Loucy (cell line): Measurements from ENCODE around the gene LYPD4.

Experiments used
- H2AFZ ChIP-seq: fragments of 200-600 bp; sonication (generic); 2 replicates; pipeline ENCODE4 v1.6.0; 2016; ENCODE audit warnings: antibody characterized with exemption, mild to moderate bottlenecking, low read length, moderate library complexity
- H3F3A ChIP-seq: fragments of 200-600 bp; 2 replicates; pipeline ENCODE4 v1.6.0; 2016; ENCODE audit warnings: antibody characterized with exemption, low read depth, mild to moderate bottlenecking
- H3K27me3 ChIP-seq: fragments of 200-600 bp; sonication (generic); 2 replicates; pipeline ENCODE4 v1.6.1; 2014; ENCODE audit warnings: low read length, mild to moderate bottlenecking; ENCODE audit not compliant: insufficient read depth, poor library complexity, severe bottlenecking
- H3K36me3 ChIP-seq: fragments of 200-600 bp; sonication (generic); 2 replicates; pipeline ENCODE4 v1.6.1; 2016; ENCODE audit warnings: low read length; ENCODE audit not compliant: insufficient read depth
- H3K4me1 ChIP-seq: fragments of 200-600 bp; sonication (generic); 2 replicates; pipeline ENCODE4 v1.5.1; 2014; ENCODE audit warnings: low read length, mild to moderate bottlenecking; ENCODE audit not compliant: insufficient read depth, poor library complexity, severe bottlenecking
- H3K4me2 ChIP-seq: fragments of 200-600 bp; sonication (generic); 2 replicates; pipeline ENCODE4 v1.6.0; 2014; ENCODE audit warnings: antibody characterized with exemption, low read length, low read depth, mild to moderate bottlenecking; ENCODE audit not compliant: poor library complexity, severe bottlenecking
- H3K4me3 ChIP-seq: fragments of 200-600 bp; sonication (generic); 2 replicates; pipeline ENCODE4 v1.5.1; 2014; ENCODE audit warnings: low read length, mild to moderate bottlenecking, mixed read lengths; ENCODE audit not compliant: poor library complexity, severe bottlenecking
- H3K79me2 ChIP-seq: fragments of 200-600 bp; sonication (generic); 2 replicates; pipeline ENCODE4 v1.6.1; 2014; ENCODE audit warnings: low read length; ENCODE audit not compliant: insufficient read depth
- H3K9ac ChIP-seq: fragments of 200-600 bp; sonication (generic); 2 replicates; pipeline ENCODE4 v1.6.0; 2014; ENCODE audit warnings: mild to moderate bottlenecking, low read depth, low read length, moderate library complexity; ENCODE audit not compliant: poor library complexity, severe bottlenecking
- H3K9me2 ChIP-seq: fragments of 200-600 bp; sonication (generic); replicated peaks from 2 replicates; pipeline ENCODE4 v1.6.1; 2016; ENCODE audit warnings: low read depth, low read length, mixed read lengths
- H3K9me3 ChIP-seq: fragments of 200-600 bp; sonication (generic); 2 replicates; pipeline ENCODE4 v1.6.1; 2014; ENCODE audit warnings: mild to moderate bottlenecking, antibody characterized with exemption, low read length, low read depth; ENCODE audit not compliant: insufficient read depth
- H4K20me1 ChIP-seq: fragments of 200-600 bp; sonication (generic); 2 replicates; pipeline ENCODE4 v1.6.0; 2014; ENCODE audit warnings: antibody characterized with exemption, low read length, mild to moderate bottlenecking; ENCODE audit not compliant: insufficient read depth, poor library complexity, severe bottlenecking
- CTCF ChIP-seq: fragments of 200-600 bp; sonication (generic); conservative IDR thresholded peaks from 2 replicates; pipeline ENCODE4 v1.5.1; 2014; ENCODE audit warnings: mild to moderate bottlenecking, antibody characterized with exemption, low read length
- EZH2phosphoT487 ChIP-seq: fragments of 200-600 bp; IDR thresholded peaks from 2 replicates; pipeline ENCODE4 v1.6.1; 2018; ENCODE audit warnings: antibody characterized with exemption, mild to moderate bottlenecking, moderate library complexity, borderline replicate concordance

Gene LYPD4

GRCh38 chr19:41853768-41854167 is 9.3 kb upstream of the LYPD4 start:
- no peaks in the 10 kb centered on the region for H3K9me2 ChIP-seq
- no peak overlapping the region for H3K4me3 ChIP-seq
- H3K4me2 ChIP-seq, result no peak overlapping the region
- H3K79me2 ChIP-seq, result no peaks in the 10 kb centered on the region
- no peaks in the 10 kb centered on the region for H3F3A ChIP-seq
- H3K27me3 ChIP-seq, result no peaks in the 10 kb centered on the region
- H3K4me1 ChIP-seq, result no peaks in the 10 kb centered on the region
- no peak overlapping the region for H3K9ac ChIP-seq
- no peaks in the 10 kb centered on the region for H3K9me3 ChIP-seq
- no peaks in the 10 kb centered on the region for H3K36me3 ChIP-seq
- H4K20me1 ChIP-seq, result no peaks in the 10 kb centered on the region
- H2AFZ ChIP-seq, result no peak overlapping the region
- TF ChIP-seq EZH2phosphoT487 (no peak), CTCF (no peak)

DNA sequence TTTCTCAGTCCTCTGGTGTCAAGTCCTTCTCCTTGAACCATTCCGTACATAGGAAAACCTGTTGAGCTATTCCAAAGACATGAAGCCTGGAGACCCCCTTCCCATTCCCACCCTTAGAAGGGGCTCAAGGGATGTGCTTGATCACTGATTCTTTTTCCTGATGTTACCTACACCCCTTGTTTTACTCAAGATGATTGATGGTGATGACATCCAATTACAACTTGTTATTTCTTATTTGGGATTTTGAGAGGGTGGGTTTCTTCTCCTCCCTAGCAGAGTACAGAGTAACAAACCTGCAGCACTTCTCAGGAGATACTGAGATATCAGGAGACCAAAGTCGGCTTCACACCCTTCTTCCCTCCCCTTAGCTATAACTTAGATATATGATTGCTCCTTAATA is 8.9 kb upstream of the LYPD4 start:
- no peak overlapping the region for H3K4me2 ChIP-seq
- no peaks in the 10 kb centered on the region for H3K9me3 ChIP-seq

DNA sequence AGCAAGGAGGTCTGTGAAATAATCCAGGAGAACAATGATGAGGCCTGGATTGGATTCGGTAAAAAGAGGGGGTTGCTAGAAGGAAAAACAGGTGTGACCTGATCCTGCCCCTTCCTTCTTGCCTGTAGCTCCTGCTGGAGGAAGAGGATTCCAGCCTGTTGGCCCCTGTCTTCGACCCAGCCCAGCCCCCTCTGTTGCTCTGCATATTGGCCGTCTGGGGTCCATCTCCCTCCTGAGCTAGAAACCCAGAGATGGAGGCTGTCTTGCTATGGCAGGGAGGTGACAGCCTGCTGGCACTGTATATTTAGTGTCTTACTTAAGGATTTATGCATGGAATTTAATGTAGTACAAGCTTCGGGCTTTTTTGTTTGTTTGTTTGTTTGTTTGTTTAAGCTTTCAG is 7.0 kb upstream of the LYPD4 start:
- Histone ChIP-seq H3K4me1 (no peaks in the 10 kb centered on the region), H3F3A (no peaks in the 10 kb centered on the region), H4K20me1 (no peaks in the 10 kb centered on the region), H3K27me3 (no peaks in the 10 kb centered on the region), H3K36me3 (no peaks in the 10 kb centered on the region), H3K4me3 (no peak overlapping the region), H3K9me2 (no peaks in the 10 kb centered on the region), H3K79me2 (no peaks in the 10 kb centered on the region), H3K9me3 (no peaks in the 10 kb centered on the region), H3K9ac (no peak overlapping the region), H3K4me2 (no peak overlapping the region), H2AFZ (no peak overlapping the region)
- no peak for TF ChIP-seq CTCF
- no peak for TF ChIP-seq EZH2phosphoT487

More for the DNA sequence above, 8.9 kb upstream of the LYPD4 start:
- no peaks in the 10 kb centered on the region for H3F3A ChIP-seq
- no peaks in the 10 kb centered on the region for H3K9me2 ChIP-seq
- TF ChIP-seq CTCF (no peak), EZH2phosphoT487 (no peak)
- H4K20me1 ChIP-seq, result no peaks in the 10 kb centered on the region
- H3K9ac ChIP-seq, result no peak overlapping the region
- H3K36me3 ChIP-seq, result no peaks in the 10 kb centered on the region
- H2AFZ ChIP-seq, result no peak overlapping the region
- no peak overlapping the region for H3K4me3 ChIP-seq
- no peaks in the 10 kb centered on the region for H3K27me3 ChIP-seq
- H3K4me1 ChIP-seq, result no peaks in the 10 kb centered on the region
- H3K79me2 ChIP-seq, result no peaks in the 10 kb centered on the region
